Mammary epithelial cell (primary cell): ENCODE measurements around the gene SRGAP2B.
"Not testable (repeated sequence)": the region's sequence is repeated elsewhere in the genome, so short reads cannot be mapped to it uniquely, and the experiment has no call there.

Experiments
- EZH2 ChIP-seq: IDR thresholded peaks from 2 replicates; pipeline ENCODE4 v1.6.1; 2012; ENCODE audit warnings: low read length, inconsistent platforms, borderline replicate concordance
- TF ChIP-seq, protein P1 (sequence below), 2 donors: IDR thresholded peaks in 1 of 2; conservative IDR thresholded peaks in 1 of 2; 2 replicates each; pipeline ENCODE4 v1.5.1; 2011 to 2012; ENCODE audit warnings: inconsistent platforms in 2 of 2, low read length in 2 of 2, mild to moderate bottlenecking in 2 of 2, control low read depth in 1 of 2, low read depth in 1 of 2; ENCODE audit not compliant: insufficient read depth in 1 of 2; ENCODE audit errors: extremely low read depth in 1 of 2

DNA sequence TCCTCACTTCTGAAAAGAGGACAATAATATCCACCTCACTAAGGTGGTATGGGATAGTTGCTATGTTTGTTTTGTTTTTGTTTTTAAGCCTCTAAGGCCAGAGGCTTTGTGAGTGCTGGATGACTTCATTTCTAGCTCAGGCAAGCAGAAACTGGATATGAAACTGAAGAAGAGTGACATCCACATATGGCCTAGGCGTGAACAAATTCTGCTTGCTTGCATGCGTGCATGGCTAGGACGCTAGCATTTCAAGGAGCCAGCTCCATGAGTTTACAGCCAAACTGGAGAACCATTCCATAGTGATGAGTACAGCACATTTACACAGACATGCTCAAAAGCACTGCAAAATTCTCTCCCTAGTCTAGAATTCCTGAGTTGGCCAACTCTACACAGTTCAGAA is 36.9 kb downstream of the SRGAP2B start:
- TF ChIP-seq, protein P1, sequence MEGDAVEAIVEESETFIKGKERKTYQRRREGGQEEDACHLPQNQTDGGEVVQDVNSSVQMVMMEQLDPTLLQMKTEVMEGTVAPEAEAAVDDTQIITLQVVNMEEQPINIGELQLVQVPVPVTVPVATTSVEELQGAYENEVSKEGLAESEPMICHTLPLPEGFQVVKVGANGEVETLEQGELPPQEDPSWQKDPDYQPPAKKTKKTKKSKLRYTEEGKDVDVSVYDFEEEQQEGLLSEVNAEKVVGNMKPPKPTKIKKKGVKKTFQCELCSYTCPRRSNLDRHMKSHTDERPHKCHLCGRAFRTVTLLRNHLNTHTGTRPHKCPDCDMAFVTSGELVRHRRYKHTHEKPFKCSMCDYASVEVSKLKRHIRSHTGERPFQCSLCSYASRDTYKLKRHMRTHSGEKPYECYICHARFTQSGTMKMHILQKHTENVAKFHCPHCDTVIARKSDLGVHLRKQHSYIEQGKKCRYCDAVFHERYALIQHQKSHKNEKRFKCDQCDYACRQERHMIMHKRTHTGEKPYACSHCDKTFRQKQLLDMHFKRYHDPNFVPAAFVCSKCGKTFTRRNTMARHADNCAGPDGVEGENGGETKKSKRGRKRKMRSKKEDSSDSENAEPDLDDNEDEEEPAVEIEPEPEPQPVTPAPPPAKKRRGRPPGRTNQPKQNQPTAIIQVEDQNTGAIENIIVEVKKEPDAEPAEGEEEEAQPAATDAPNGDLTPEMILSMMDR (conservative IDR thresholded peaks at IDR 0.05 in 1 of 2, IDR thresholded peaks at IDR 0.05 in 1 of 2; ENCODE audit: extremely low read depth in 1 of 2, insufficient read depth in 1 of 2, low read depth in 1 of 2, low read length in 2 of 2) = not testable (repeated sequence)
- not testable (repeated sequence) for TF ChIP-seq EZH2
